K562 (cell line): Measurements from ENCODE around the gene SEBOX. TPM values are rescaled to one million over a fixed set of nuclear protein-coding genes. Genes with fewer than 3 reads are reported as not detected.

Experiments
- ARID1B ChIP-seq: fragments of 450-650 bp; IDR thresholded peaks from 2 replicates; pipeline ENCODE4 v1.6.1; 2016; ENCODE audit warnings: antibody characterized with exemption, mild to moderate bottlenecking, inconsistent platforms
- CBX5 ChIP-seq: IDR thresholded peaks from 2 replicates; pipeline ENCODE4 v1.6.1; 2014; ENCODE audit warnings: low read depth, borderline replicate concordance
- CREB3L1 ChIP-seq: fragments of 450-650 bp; IDR thresholded peaks from 2 replicates; pipeline ENCODE4 v1.6.1; 2014; ENCODE audit warnings: low read depth, mild to moderate bottlenecking, moderate library complexity, borderline replicate concordance
- GATAD2A ChIP-seq: fragments of 450-650 bp; IDR thresholded peaks from 2 replicates; pipeline ENCODE4 v1.6.1; 2017
- IRF2 ChIP-seq: sonication (generic); formaldehyde crosslinking; IDR thresholded peaks from 2 replicates; pipeline ENCODE4 v1.8.1; 2022; ENCODE audit warnings: mild to moderate bottlenecking, missing genetic modification reagents
- KAT7 ChIP-seq: sonication (generic); formaldehyde crosslinking; IDR thresholded peaks from 2 replicates; pipeline ENCODE4 v1.8.0; 2022; ENCODE audit warnings: missing genetic modification reagents, mild to moderate bottlenecking, borderline replicate concordance
- MAZ ChIP-seq, 2 experiments: fragments of 450-650 bp in 1 of 2; sonication (generic) in 1 of 2; formaldehyde crosslinking; IDR thresholded peaks in 1 of 2; conservative IDR thresholded peaks in 1 of 2; 2 replicates each; pipeline versions ENCODE4 v1.4.0 to v1.5.0; 2020; ENCODE audit warnings: mild to moderate bottlenecking in 1 of 2, missing genetic modification reagents in 1 of 2
- PCBP1 ChIP-seq: fragments of 200-400 bp; formaldehyde crosslinking; IDR thresholded peaks from 2 replicates; pipeline ENCODE4 v1.6.1; 2018; ENCODE audit warnings: mild to moderate bottlenecking, low read depth, low read length; ENCODE audit not compliant: poor library complexity, severe bottlenecking
- PHF20 ChIP-seq: fragments of 450-650 bp; IDR thresholded peaks from 2 replicates; pipeline ENCODE4 v1.6.1; 2018; ENCODE audit not compliant: partially characterized antibody
- PHF21A ChIP-seq: fragments of 450-650 bp; IDR thresholded peaks from 2 replicates; pipeline ENCODE4 v1.6.1; 2017; ENCODE audit warnings: low read depth, borderline replicate concordance
- POLR2G ChIP-seq: fragments of 200-400 bp; formaldehyde crosslinking; IDR thresholded peaks from 2 replicates; pipeline ENCODE4 v1.6.1; 2017; ENCODE audit warnings: low read depth, mild to moderate bottlenecking, antibody characterized with exemption, low read length, moderate library complexity
- PRPF4 ChIP-seq: fragments of 200-400 bp; formaldehyde crosslinking; IDR thresholded peaks from one replicate; pipeline ENCODE4 v1.6.1; 2017; ENCODE audit warnings: low read length, low read depth, mild to moderate bottlenecking; ENCODE audit not compliant: insufficient read depth, poor library complexity, severe bottlenecking
- SIN3A ChIP-seq, 2 experiments: fragments of 150-350 bp in 1 of 2; IDR thresholded peaks; 2 replicates each; pipeline ENCODE4 v1.6.1; 2011 to 2016; ENCODE audit warnings: borderline replicate concordance in 2 of 2, low read depth in 2 of 2, low read length in 2 of 2, mild to moderate bottlenecking in 2 of 2, moderate library complexity in 2 of 2; ENCODE audit not compliant: control insufficient read depth in 1 of 2
- SREBF1 ChIP-seq: fragments of 150-350 bp; IDR thresholded peaks from 2 replicates; pipeline ENCODE4 v1.6.1; 2014; ENCODE audit warnings: antibody characterized with exemption, low read depth, low read length, borderline replicate concordance
- SREBF2 ChIP-seq: sonication (generic); formaldehyde crosslinking; IDR thresholded peaks from 2 replicates; pipeline ENCODE4 v1.4.0; 2020; ENCODE audit warnings: mild to moderate bottlenecking, missing genetic modification reagents
- TAF9B ChIP-seq: fragments of 450-650 bp; IDR thresholded peaks from 2 replicates; pipeline ENCODE4 v1.6.1; 2018; ENCODE audit warnings: mild to moderate bottlenecking; ENCODE audit not compliant: partially characterized antibody
- TCF3 ChIP-seq: sonication (generic); formaldehyde crosslinking; IDR thresholded peaks from 2 replicates; pipeline ENCODE4 v1.4.0; 2020; ENCODE audit warnings: mild to moderate bottlenecking, missing genetic modification reagents
- U2AF2 ChIP-seq: fragments of 200-400 bp; formaldehyde crosslinking; optimal IDR thresholded peaks from 2 replicates; pipeline ENCODE3; 2017; ENCODE audit warnings: low read depth, mild to moderate bottlenecking, low read length
- YY1 ChIP-seq, 3 experiments: IDR thresholded peaks; 2 replicates each; pipeline ENCODE4 v1.6.1; 2011; ENCODE audit warnings: low read length in 2 of 3, mild to moderate bottlenecking in 2 of 3, moderate library complexity in 2 of 3, borderline replicate concordance in 1 of 3, control low read depth in 1 of 3, low read depth in 1 of 3; ENCODE audit not compliant: insufficient read depth in 3 of 3, insufficient replicate concordance in 2 of 3, control insufficient read depth in 1 of 3, insufficient read length in 1 of 3; ENCODE audit errors: extremely low read depth in 1 of 3
- ZC3H11A ChIP-seq: IDR thresholded peaks from 2 replicates; pipeline ENCODE4 v1.6.1; 2012; ENCODE audit warnings: low read depth, low read length, improper control_type of control experiment
- ZNF197 ChIP-seq: fragments of 200-800 bp; sonication (Bioruptor generic); IDR thresholded peaks from 2 replicates; pipeline ENCODE4 v1.6.1; 2016; ENCODE audit warnings: low read depth, missing genetic modification characterization, missing compliant biosample characterization
- ZNF224 ChIP-seq: sonication (generic); formaldehyde crosslinking; IDR thresholded peaks from 2 replicates; pipeline ENCODE4 v1.8.0; 2022; ENCODE audit warnings: mild to moderate bottlenecking, missing genetic modification reagents
- ZNF384 ChIP-seq: IDR thresholded peaks from 2 replicates; pipeline ENCODE4 v1.6.1; 2012; ENCODE audit warnings: low read depth, low read length, improper control_type of control experiment
- ZNF431 ChIP-seq: sonication (generic); formaldehyde crosslinking; IDR thresholded peaks from 2 replicates; pipeline ENCODE4 v1.8.0; 2022; ENCODE audit warnings: mild to moderate bottlenecking, missing genetic modification reagents
- ZNF444 ChIP-seq: fragments of 250-450 bp; sonication (Bioruptor Pico); IDR thresholded peaks from 2 replicates; pipeline ENCODE4 v1.4.0; 2020; ENCODE audit warnings: mild to moderate bottlenecking, moderate library complexity
- polyA plus RNA-seq, 8 experiments: library from polyadenylated mRNA; depleted of rRNA in 4 of 8; stranded (reverse) in 5 of 8; unstranded in 3 of 8; fragments of >200 nt; fragmentation: Nextera tagmentation in 2 of 8; fragmentation: Illumina TruSeq in 1 of 8; extraction: Ambion mirVana in 2 of 8; extraction: Trizol in 1 of 8; gene quantifications; 2 replicates each; pipeline versions ENCODE4 v1.2.1 to v1.2.3, GENCODE V29; 2011 to 2014; ENCODE audit warnings: inconsistent platforms in 1 of 8, missing spikeins in 1 of 8
- total RNA-seq, 7 experiments: library from RNA; depleted of rRNA in 6 of 7; stranded (reverse); fragments of >200 nt in 6 of 7; fragmentation: Illumina TruSeq in 2 of 7; extraction: Trizol in 2 of 7; gene quantifications; 2 replicates each; pipeline versions ENCODE4 v1.2.1 to v1.2.3, GENCODE V29; 2011 to 2021; ENCODE audit warnings: low replicate concordance in 1 of 7

Gene SEBOX
- total and polyA plus RNA-seq, 9 of the 15 experiments (the other 6 are each of a cell fraction or from before 2014, with no cell fraction given): not detected

DNA sequence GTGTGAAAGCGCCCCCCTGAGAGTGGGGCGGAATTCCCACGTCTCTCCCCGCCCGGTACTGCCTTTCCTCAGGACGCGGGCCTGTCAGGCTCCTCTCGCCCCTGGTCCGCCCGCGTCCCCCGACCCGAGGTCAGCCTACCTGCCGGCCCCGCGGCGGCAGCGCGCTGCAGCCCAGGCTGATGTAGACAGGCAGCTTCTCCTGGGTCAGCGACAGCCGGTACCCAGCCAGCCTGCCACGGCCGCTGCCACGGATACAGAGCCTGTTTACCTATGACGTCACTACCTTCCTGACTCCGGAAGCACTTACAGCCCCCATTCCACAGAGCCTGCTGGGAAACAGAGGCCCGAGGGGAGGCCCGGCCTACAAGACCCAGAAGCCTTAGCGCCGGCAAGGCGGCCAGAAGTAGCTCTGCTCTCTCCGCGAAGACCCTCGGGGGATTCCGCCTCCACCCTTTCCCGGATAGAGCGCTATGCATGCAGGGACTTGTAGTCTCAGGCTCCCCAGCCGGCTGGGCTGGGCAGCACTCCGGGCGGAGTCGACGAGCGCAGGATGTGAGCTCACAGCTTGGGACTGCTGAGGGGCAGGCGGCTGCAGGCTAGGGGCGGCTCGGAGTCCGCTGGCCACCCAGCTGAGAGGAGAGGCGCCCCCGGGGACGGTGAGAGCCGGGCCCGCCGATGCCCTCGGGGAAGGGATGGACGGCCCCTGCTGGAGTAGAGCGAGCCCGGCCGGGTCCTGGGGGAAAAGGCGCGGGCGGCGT lies 29.6 kb downstream of the SEBOX start, which contains the start of the genes IFT20 and TNFAIP1 (continued):
- no peak for TF ChIP-seq PRPF4
- TF ChIP-seq ZNF197 (CRISPR knock-in tag): peak; percentile 75
- peak; percentile 89 for TF ChIP-seq SREBF1
- TF ChIP-seq IRF2: no peak
- TF ChIP-seq ZC3H11A: no peak
- no peak for TF ChIP-seq SREBF2 (CRISPR knock-in tag)
- no peak for TF ChIP-seq ZNF224 (CRISPR knock-in tag)
- TF ChIP-seq ZNF431 (CRISPR knock-in tag): no peak
- TF ChIP-seq U2AF2: no peak
- TF ChIP-seq TAF9B: no peak
- no peak for TF ChIP-seq PHF21A
- TF ChIP-seq YY1 (IDR thresholded peaks at IDR 0.05; ENCODE audit: borderline replicate concordance in 1 of 3, control insufficient read depth in 1 of 3, extremely low read depth in 1 of 3, insufficient read depth in 3 of 3, insufficient read length in 1 of 3, insufficient replicate concordance in 2 of 3, low read depth in 1 of 3, low read length in 2 of 3): peak in 2 of 3 experiments; percentile 82 to 83
- TF ChIP-seq SIN3A (IDR thresholded peaks at IDR 0.05; ENCODE audit: borderline replicate concordance in 2 of 2, control insufficient read depth in 1 of 2, low read depth in 2 of 2, low read length in 2 of 2): peak; percentile 74 to 96; a peak in 3 of 4 replicates
- TF ChIP-seq ARID1B: 0 out of 2 replicates have a peak, but pooled peaks have one; percentile 4
- TF ChIP-seq POLR2G: peak; percentile 91
- TF ChIP-seq MAZ (CRISPR knock-in tag; conservative IDR thresholded peaks at IDR 0.05 in 1 of 2, IDR thresholded peaks at IDR 0.05 in 1 of 2): peak; percentile 82 to 88
- TF ChIP-seq CREB3L1: peak; percentile 99
- no peak for TF ChIP-seq KAT7
- peak; percentile 68 for TF ChIP-seq PCBP1
- no peak for TF ChIP-seq CBX5
- TF ChIP-seq TCF3 (CRISPR knock-in tag): no peak
- TF ChIP-seq PHF20: peak; percentile 73
- TF ChIP-seq GATAD2A: no peak
- TF ChIP-seq ZNF444: no peak
- TF ChIP-seq ZNF384: peak; percentile 7; the same call in 1 of the 2 replicates
